Activated B cell treated with CpG ODN at 0.5 μM for 24 hours (primary cell): ENCODE measurements around the gene KIAA1328. TPM values are rescaled to one million over a fixed set of nuclear protein-coding genes. Genes with fewer than 3 reads are reported as not detected.

ENCODE experiments used
- ATAC-seq: fragments of 200-7000 bp; cut with Tn5 transposase; one replicate; pipeline ENCODE4 v1.10.0; 2021; ENCODE audit warnings: low read depth, mild to moderate bottlenecking, moderate library complexity
- CTCF ChIA-PET: fragments of 350-600 bp; sonication (Branson Sonifier 250); formaldehyde crosslinking; loops from one replicate; lab custom pipeline; 2021; ENCODE audit warnings: antibody characterized with exemption; lab: Charles Lee
- POLR2A ChIA-PET: fragments of 350-600 bp; sonication (Branson Sonifier 250); formaldehyde crosslinking; loops from one replicate; lab custom pipeline; 2021; ENCODE audit warnings: antibody characterized with exemption; lab: Charles Lee
- DNase-seq: peaks from one replicate; pipeline ENCODE4 v3.0.0; 2022
- H3K27ac Mint-ChIP-seq: one replicate; pipeline ENCODE4 v1.8.0; 2020; ENCODE audit warnings: mixed read lengths
- H3K27me3 Mint-ChIP-seq: one replicate; pipeline ENCODE4 v1.8.0; 2021; ENCODE audit warnings: mixed read lengths
- H3K36me3 Mint-ChIP-seq: one replicate; pipeline ENCODE4 v1.8.0; 2021; ENCODE audit warnings: low read depth, mixed read lengths
- H3K4me1 Mint-ChIP-seq: one replicate; pipeline ENCODE4 v1.8.0; 2021; ENCODE audit warnings: mixed read lengths
- H3K4me3 Mint-ChIP-seq: one replicate; pipeline ENCODE4 v1.8.0; 2020; ENCODE audit warnings: mild to moderate bottlenecking, mixed read lengths
- H3K9me3 Mint-ChIP-seq: one replicate; pipeline ENCODE4 v1.8.0; 2020; ENCODE audit warnings: mixed read lengths
- CTCF ChIP-seq: fragments of 200-600 bp; IDR thresholded peaks from one replicate; pipeline ENCODE4 v1.8.0; 2022; ENCODE audit warnings: antibody characterized with exemption, mild to moderate bottlenecking
- intact Hi-C: fragments of 100-400 bp; cut with micrococcal nuclease; formaldehyde crosslinking; loops from one replicate; pipeline ENCODE4 v1.15.1; 2024
- total RNA-seq: library from RNA; stranded (reverse); gene quantifications from 2 replicates; pipeline ENCODE4 v1.2.3, GENCODE V29; 2022

KIAA1328 gene
- total RNA-seq, 1 donor from 2014 or later, result 12.9 TPM

- H3K27ac Mint-ChIP-seq, result no peak overlapping the region
- ChIA-PET POLR2A (no interaction called here), CTCF (no interaction called here)
- DNase-seq (no peak), ATAC-seq (no peak)
- no peak for TF ChIP-seq CTCF
- intact Hi-C loops, result no loop called here
- H3K27me3 Mint-ChIP-seq, result no peaks in the 10 kb centered on the region
- peaks cover 4% of the 10 kb centered on the region for H3K36me3 Mint-ChIP-seq
- no peak overlapping the region for H3K4me3 Mint-ChIP-seq
- no peaks in the 10 kb centered on the region for H3K4me1 Mint-ChIP-seq
- no peaks in the 10 kb centered on the region for H3K9me3 Mint-ChIP-seq
Measured at GRCh38 chr18:37156330-37156942, 327.5 kb downstream of the KIAA1328 start.

- no peak for TF ChIP-seq CTCF
Measured at GRCh38 chr18:37160038-37160820, 331.3 kb downstream of the KIAA1328 start.

GRCh38 chr18:37161491-37161890 lies 332.6 kb downstream of the KIAA1328 start:
- H3K27ac Mint-ChIP-seq, result no peak overlapping the region
- no peaks in the 10 kb centered on the region for H3K27me3 Mint-ChIP-seq
- ATAC-seq (no peak), DNase-seq (no peak)
- no peaks in the 10 kb centered on the region for H3K9me3 Mint-ChIP-seq
- POLR2A ChIA-PET, result no interaction called here
- CTCF ChIA-PET, result no interaction called here
- intact Hi-C loops, result no loop called here
- peaks cover 19% of the 10 kb centered on the region for H3K36me3 Mint-ChIP-seq
- no peak for TF ChIP-seq CTCF
- H3K4me3 Mint-ChIP-seq, result no peak overlapping the region
- H3K4me1 Mint-ChIP-seq, result no peaks in the 10 kb centered on the region

More at GRCh38 chr18:37160038-37160820, 331.3 kb downstream of the KIAA1328 start:
- no peaks in the 10 kb centered on the region for H3K9me3 Mint-ChIP-seq
- no peaks in the 10 kb centered on the region for H3K27me3 Mint-ChIP-seq
- H3K4me1 Mint-ChIP-seq, result no peaks in the 10 kb centered on the region
- no peak overlapping the region for H3K27ac Mint-ChIP-seq
- H3K4me3 Mint-ChIP-seq, result no peak overlapping the region
- ChIA-PET CTCF (no interaction called here), POLR2A (no interaction called here)
- DNase-seq (no peak), ATAC-seq (no peak)
- intact Hi-C loops, result no loop called here
- H3K36me3 Mint-ChIP-seq, result peaks cover 14% of the 10 kb centered on the region

GRCh38 chr18:37162551-37162950 lies 333.6 kb downstream of the KIAA1328 start:
- intact Hi-C loops, result no loop called here
- no peaks in the 10 kb centered on the region for H3K27me3 Mint-ChIP-seq

More at GRCh38 chr18:37162551-37162950, 333.6 kb downstream of the KIAA1328 start:
- H3K4me1 Mint-ChIP-seq, result no peaks in the 10 kb centered on the region
- ATAC-seq, result no peak
- H3K4me3 Mint-ChIP-seq, result no peak overlapping the region
- POLR2A ChIA-PET, result no interaction called here
- no peak for DNase-seq
- CTCF ChIA-PET, result interaction anchor here (0.6 kb wide), 1 partner anchor 59 kb away, joined by 3 read pairs; no protein-coding TSS in a partner anchor
- no peaks in the 10 kb centered on the region for H3K9me3 Mint-ChIP-seq
- no peak for TF ChIP-seq CTCF
- peaks cover 21% of the 10 kb centered on the region for H3K36me3 Mint-ChIP-seq
- H3K27ac Mint-ChIP-seq, result no peak overlapping the region
